ENCODE measurements around the gene DKK3. TPM values are rescaled to one million over a fixed set of nuclear protein-coding genes. Genes with fewer than 3 reads are reported as not detected.

DKK3 gene
- polyA plus RNA-seq, 2 of the 4 experiments (the other 2 are of a cell fraction): 18.4 to 20.8 TPM

DNA sequence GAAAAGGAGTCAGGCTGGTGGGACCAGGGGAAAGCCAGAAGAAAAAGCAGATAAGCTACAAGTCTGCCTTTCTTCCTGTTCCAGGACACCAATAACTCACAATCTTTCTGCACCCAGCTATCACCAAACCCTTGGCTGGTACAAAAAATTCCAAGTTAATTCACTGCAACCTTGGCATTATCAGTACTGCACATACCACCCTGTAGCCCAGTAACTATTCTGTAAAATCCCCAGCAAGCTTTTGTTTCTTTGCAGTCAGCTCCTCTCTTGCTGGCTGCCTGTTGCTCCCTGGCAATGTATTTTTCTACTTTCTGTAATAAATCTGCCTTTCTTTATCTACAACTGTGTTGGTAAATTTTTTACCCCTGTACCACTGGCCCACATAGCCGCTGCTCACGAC is 20.7 kb upstream of the DKK3 start (continued):
- TF ChIP-seq RCOR1 (IDR thresholded peaks at IDR 0.05; ENCODE audit: low read depth, low read length): no peak
- no peak for TF ChIP-seq RAD21 (conservative IDR thresholded peaks at IDR 0.05 in 1 of 2, IDR thresholded peaks at IDR 0.05 in 1 of 2)
- TF ChIP-seq KDM1A (IDR thresholded peaks at IDR 0.05; ENCODE audit: low read depth): no peak
- TF ChIP-seq POLR2AphosphoS2 (conservative IDR thresholded peaks at IDR 0.05; ENCODE audit: low read length): no peak
- TF ChIP-seq RFX5 (IDR thresholded peaks at IDR 0.05): no peak
- no peak for TF ChIP-seq KDM5A (IDR thresholded peaks at IDR 0.05)
- TF ChIP-seq, protein P1, sequence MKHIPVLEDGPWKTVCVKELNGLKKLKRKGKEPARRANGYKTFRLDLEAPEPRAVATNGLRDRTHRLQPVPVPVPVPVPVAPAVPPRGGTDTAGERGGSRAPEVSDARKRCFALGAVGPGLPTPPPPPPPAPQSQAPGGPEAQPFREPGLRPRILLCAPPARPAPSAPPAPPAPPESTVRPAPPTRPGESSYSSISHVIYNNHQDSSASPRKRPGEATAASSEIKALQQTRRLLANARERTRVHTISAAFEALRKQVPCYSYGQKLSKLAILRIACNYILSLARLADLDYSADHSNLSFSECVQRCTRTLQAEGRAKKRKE (CRISPR knock-in tag; IDR thresholded peaks at IDR 0.05; ENCODE audit: low read depth): no peak

DNA sequence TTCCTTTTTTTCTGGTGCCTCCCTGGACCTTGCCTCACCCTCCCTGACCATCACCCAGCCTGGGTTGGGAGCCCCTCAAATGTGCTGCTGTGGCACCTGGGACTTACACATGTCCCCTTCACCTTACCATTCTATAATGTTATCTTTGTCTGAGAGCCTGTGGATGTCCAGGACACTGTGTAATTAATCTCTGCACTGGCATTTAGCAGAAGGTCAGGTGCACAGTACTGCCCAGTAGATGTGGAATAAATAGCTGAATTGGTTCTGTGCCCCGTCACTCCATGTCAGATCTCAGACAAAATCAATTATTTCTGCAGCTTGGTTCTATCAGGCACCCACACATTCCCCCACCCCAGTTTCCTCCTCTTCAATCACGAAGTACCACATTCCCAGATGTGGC is 19.9 kb upstream of the DKK3 start:
- CTCF ChIA-PET: interaction anchor here (0.7 to 3.6 kb wide), 8 partner anchors 8 to 1151 kb away, joined by 3 to 14 read pairs (median 4); no protein-coding TSS in a partner anchor
- Histone ChIP-seq H3K27ac (no peak overlapping the region), H3K9me3 (peaks cover 14% of the 10 kb centered on the region), H3K4me2 (no peak overlapping the region), H3K4me1 (peaks cover 13% of the 10 kb centered on the region), H3K4me3 (no peak overlapping the region)
- ATAC-seq (no peak), DNase-seq (ENCODE audit: low read depth in 1 of 2, low spot score in 1 of 2) (no peak), FAIRE-seq (no peak)
- WGBS (ENCODE audit: missing lambda C conversion rate): 80% methylated on average over 2 of the region's 2 CpGs
- POLR2A ChIA-PET: no interaction called here
- TF ChIP-seq ZSCAN20 (CRISPR knock-in tag; IDR thresholded peaks at IDR 0.05) (no peak), PHF8 (IDR thresholded peaks at IDR 0.05; ENCODE audit: borderline replicate concordance, low read depth) (no peak), EP300 (IDR thresholded peaks at IDR 0.05) (no peak), ZNF302 (CRISPR knock-in tag; IDR thresholded peaks at IDR 0.05) (no peak), HOXA7 (CRISPR knock-in tag; IDR thresholded peaks at IDR 0.05) (no peak), TP53 (CRISPR knock-in tag; IDR thresholded peaks at IDR 0.05) (no peak)
- TF ChIP-seq, protein P2, sequence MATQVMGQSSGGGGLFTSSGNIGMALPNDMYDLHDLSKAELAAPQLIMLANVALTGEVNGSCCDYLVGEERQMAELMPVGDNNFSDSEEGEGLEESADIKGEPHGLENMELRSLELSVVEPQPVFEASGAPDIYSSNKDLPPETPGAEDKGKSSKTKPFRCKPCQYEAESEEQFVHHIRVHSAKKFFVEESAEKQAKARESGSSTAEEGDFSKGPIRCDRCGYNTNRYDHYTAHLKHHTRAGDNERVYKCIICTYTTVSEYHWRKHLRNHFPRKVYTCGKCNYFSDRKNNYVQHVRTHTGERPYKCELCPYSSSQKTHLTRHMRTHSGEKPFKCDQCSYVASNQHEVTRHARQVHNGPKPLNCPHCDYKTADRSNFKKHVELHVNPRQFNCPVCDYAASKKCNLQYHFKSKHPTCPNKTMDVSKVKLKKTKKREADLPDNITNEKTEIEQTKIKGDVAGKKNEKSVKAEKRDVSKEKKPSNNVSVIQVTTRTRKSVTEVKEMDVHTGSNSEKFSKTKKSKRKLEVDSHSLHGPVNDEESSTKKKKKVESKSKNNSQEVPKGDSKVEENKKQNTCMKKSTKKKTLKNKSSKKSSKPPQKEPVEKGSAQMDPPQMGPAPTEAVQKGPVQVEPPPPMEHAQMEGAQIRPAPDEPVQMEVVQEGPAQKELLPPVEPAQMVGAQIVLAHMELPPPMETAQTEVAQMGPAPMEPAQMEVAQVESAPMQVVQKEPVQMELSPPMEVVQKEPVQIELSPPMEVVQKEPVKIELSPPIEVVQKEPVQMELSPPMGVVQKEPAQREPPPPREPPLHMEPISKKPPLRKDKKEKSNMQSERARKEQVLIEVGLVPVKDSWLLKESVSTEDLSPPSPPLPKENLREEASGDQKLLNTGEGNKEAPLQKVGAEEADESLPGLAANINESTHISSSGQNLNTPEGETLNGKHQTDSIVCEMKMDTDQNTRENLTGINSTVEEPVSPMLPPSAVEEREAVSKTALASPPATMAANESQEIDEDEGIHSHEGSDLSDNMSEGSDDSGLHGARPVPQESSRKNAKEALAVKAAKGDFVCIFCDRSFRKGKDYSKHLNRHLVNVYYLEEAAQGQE (IDR thresholded peaks at IDR 0.05): no peak

DNA sequence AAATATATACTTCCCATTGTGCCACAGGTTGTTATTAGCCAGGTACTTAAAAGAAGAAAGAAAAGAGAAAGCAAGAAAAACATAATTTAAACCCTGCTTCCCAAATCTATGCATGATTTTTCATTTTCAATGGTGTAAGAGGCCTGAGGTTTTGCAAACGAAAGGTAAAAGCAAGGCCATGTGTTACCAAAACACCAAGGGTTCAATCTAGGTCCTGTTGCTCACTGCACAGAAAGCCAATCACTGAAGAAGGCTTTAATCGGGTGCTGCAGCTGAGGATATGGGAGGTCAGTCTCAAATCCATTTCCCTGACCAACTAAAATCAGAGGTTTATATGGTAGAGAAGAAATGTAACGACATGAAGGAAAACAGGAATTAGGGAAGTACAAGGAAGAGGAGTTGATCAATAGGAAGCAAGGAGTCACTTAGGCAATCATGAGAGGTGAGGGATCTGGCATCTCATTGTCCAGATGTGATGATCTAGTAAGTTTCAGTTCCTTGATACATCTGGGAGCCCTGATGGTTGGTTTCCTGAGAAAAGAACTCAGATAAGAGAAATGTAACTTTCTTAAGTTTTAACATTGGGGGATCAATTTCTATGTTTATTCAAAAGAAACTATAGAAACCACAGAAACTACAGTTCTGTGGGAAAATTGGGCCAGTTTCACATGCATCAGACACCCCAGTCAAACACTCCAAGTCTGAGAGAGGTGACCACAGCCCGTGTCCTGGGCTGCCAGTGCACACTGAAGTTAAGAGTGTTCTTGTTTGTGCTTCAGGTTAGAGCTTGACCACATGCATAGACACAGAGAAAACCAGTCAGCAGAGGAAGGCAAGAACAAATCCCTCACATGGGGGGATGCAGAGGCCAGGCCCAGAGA is 18.1 kb upstream of the DKK3 start:
- TF ChIP-seq POLR2A (IDR thresholded peaks at IDR 0.05; ENCODE audit: low read length) (no peak), MAZ (IDR thresholded peaks at IDR 0.05; ENCODE audit: borderline replicate concordance, low read depth, low read length) (no peak), HOXB5 (CRISPR knock-in tag; IDR thresholded peaks at IDR 0.05) (no peak), CEBPB (IDR thresholded peaks at IDR 0.05) (no peak)
- FAIRE-seq (no peak), ATAC-seq (no peak), DNase-seq (ENCODE audit: low read depth in 1 of 2, low spot score in 1 of 2) (no peak)
- Histone ChIP-seq H3K4me2 (no peak overlapping the region), H3K9me3 (peaks cover 23% of the 10 kb centered on the region), H3K4me1 (peaks cover 13% of the 10 kb centered on the region), H3K27ac (no peak overlapping the region), H3K4me3 (no peak overlapping the region)
- POLR2A ChIA-PET: no interaction called here
- CTCF ChIA-PET: interaction anchor here (1.2 to 3.6 kb wide), 4 partner anchors 9 to 405 kb away, joined by 3 to 14 read pairs (median 4); partner anchors contain the start of gene GALNT18
- 84% methylated on average over 4 of the region's 4 CpGs for WGBS (ENCODE audit: missing lambda C conversion rate)

Data from A549 (cell line).